ENCODE measurements around the gene RALY. TPM values are rescaled to one million over a fixed set of nuclear protein-coding genes. Genes with fewer than 3 reads are reported as not detected.

Gene RALY
- total RNA-seq, 2 donors from 2014 or later, result 136 to 182 TPM

DNA sequence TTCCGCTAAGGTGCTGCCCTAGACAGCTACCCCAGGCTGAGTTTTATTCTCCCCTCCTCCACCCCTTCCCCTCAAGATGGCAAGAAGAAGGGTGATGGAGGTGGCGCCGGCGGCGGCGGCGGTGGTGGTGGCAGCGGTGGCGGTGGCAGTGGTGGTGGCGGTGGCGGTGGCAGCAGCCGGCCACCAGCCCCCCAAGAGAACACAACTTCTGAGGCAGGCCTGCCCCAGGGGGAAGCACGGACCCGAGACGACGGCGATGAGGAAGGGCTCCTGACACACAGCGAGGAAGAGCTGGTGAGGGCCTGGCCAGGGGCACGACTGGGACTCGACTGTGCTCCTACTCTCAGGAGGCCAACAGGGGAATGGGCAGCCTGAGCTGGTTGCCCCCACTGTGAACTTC lies 83.2 kb downstream of the RALY start:
- no peak for TF ChIP-seq CTCF (conservative IDR thresholded peaks at IDR 0.05)
- H3K27ac Mint-ChIP-seq, result no peak overlapping the region

GRCh38 chr20:34078540-34078939 lies 84.8 kb downstream of the RALY start:
- H3K27ac ChIP-seq (ENCODE audit: low read depth, low read length), result no peak overlapping the region
- H3K27me3 ChIP-seq (ENCODE audit: control insufficient read depth, insufficient read depth, low read length, poor library complexity, severe bottlenecking), result no peaks in the 10 kb centered on the region
- no peak for TF ChIP-seq CTCF (conservative IDR thresholded peaks at IDR 0.05)
- peaks cover 73% of the 10 kb centered on the region for H3K36me3 ChIP-seq (ENCODE audit: control insufficient read depth, insufficient read depth, low read length)
- 86 to 97% methylated on average over 1 to 5 of the region's 5 CpGs for WGBS, 2 experiments (ENCODE audit: insufficient coverage in 1 of 2, insufficient read length in 1 of 2)
- Mint-ChIP-seq H3K4me1 (peaks cover 2% of the 10 kb centered on the region), H3K4me3 (no peak overlapping the region), H3K36me3 (ENCODE audit: low read depth) (peaks cover 45% of the 10 kb centered on the region), H3K27me3 (ENCODE audit: insufficient read depth) (no peaks in the 10 kb centered on the region), H3K27ac (peak overlapping the region; percentile 10), H3K9me3 (no peaks in the 10 kb centered on the region)
- DNase-seq, result peak; percentile 16
- H3K4me1 ChIP-seq (ENCODE audit: control insufficient read depth, insufficient read depth, low read length), result no peaks in the 10 kb centered on the region
- no peaks in the 10 kb centered on the region for H3K9me3 ChIP-seq (ENCODE audit: control insufficient read depth, low read length)
- no peak overlapping the region for H3K9ac ChIP-seq (ENCODE audit: extremely low read depth, low read length, poor library complexity, severe bottlenecking)
- no peak overlapping the region for H3K4me3 ChIP-seq (ENCODE audit: low read length)

More for the DNA sequence above, 83.2 kb downstream of the RALY start:
- Histone ChIP-seq H3K9ac (ENCODE audit: extremely low read depth, low read length, poor library complexity, severe bottlenecking) (no peak overlapping the region), H3K36me3 (ENCODE audit: control insufficient read depth, insufficient read depth, low read length) (peaks cover 71% of the 10 kb centered on the region), H3K27me3 (ENCODE audit: control insufficient read depth, insufficient read depth, low read length, poor library complexity, severe bottlenecking) (no peaks in the 10 kb centered on the region), H3K4me3 (ENCODE audit: low read length) (no peak overlapping the region), H3K9me3 (ENCODE audit: control insufficient read depth, low read length) (no peaks in the 10 kb centered on the region), H3K4me1 (ENCODE audit: control insufficient read depth, insufficient read depth, low read length) (no peaks in the 10 kb centered on the region), H3K27ac (ENCODE audit: low read depth, low read length) (no peak overlapping the region)
- no peaks in the 10 kb centered on the region for H3K27me3 Mint-ChIP-seq (ENCODE audit: insufficient read depth)
- DNase-seq, result no peak
- H3K36me3 Mint-ChIP-seq (ENCODE audit: low read depth), result peaks cover 48% of the 10 kb centered on the region
- no peaks in the 10 kb centered on the region for H3K9me3 Mint-ChIP-seq
- H3K4me3 Mint-ChIP-seq, result no peak overlapping the region
- H3K4me1 Mint-ChIP-seq, result peaks cover 2% of the 10 kb centered on the region
- 95 to 96% methylated on average over 7 to 20 of the region's 20 CpGs for WGBS, 2 experiments (ENCODE audit: insufficient coverage in 1 of 2, insufficient read length in 1 of 2)

- peaks cover 44% of the 10 kb centered on the region for H3K36me3 Mint-ChIP-seq (ENCODE audit: low read depth)
- Histone ChIP-seq H3K9me3 (ENCODE audit: control insufficient read depth, low read length) (no peaks in the 10 kb centered on the region), H3K4me1 (ENCODE audit: control insufficient read depth, insufficient read depth, low read length) (no peaks in the 10 kb centered on the region), H3K27me3 (ENCODE audit: control insufficient read depth, insufficient read depth, low read length, poor library complexity, severe bottlenecking) (no peaks in the 10 kb centered on the region), H3K4me3 (ENCODE audit: low read length) (no peak overlapping the region), H3K9ac (ENCODE audit: extremely low read depth, low read length, poor library complexity, severe bottlenecking) (no peak overlapping the region), H3K27ac (ENCODE audit: low read depth, low read length) (no peak overlapping the region), H3K36me3 (ENCODE audit: control insufficient read depth, insufficient read depth, low read length) (peaks cover 80% of the 10 kb centered on the region)
- DNase-seq, result no peak
- no peak overlapping the region for H3K27ac Mint-ChIP-seq
- H3K27me3 Mint-ChIP-seq (ENCODE audit: insufficient read depth), result no peaks in the 10 kb centered on the region
- no peaks in the 10 kb centered on the region for H3K9me3 Mint-ChIP-seq
- no peak overlapping the region for H3K4me3 Mint-ChIP-seq
- no peak for TF ChIP-seq CTCF (conservative IDR thresholded peaks at IDR 0.05)
- WGBS, 2 experiments (ENCODE audit: insufficient coverage in 1 of 2, insufficient read length in 1 of 2), result 94% methylated on average over 6 of the region's 6 CpGs; no CpG with 5 or more reads in 1 of the 2 experiments
- no peaks in the 10 kb centered on the region for H3K4me1 Mint-ChIP-seq
Observed at GRCh38 chr20:34079818-34080217, 86.1 kb downstream of the RALY start.

Data from endodermal cell (in vitro differentiated cells).